ENCODE data around the gene NAB2. TPM values are rescaled to one million over a fixed set of nuclear protein-coding genes. Genes with fewer than 3 reads are reported as not detected.

The NAB2 gene
- total and polyA plus RNA-seq, 4 donors = 1.9 to 10.0 (median 6.2) TPM

DNA sequence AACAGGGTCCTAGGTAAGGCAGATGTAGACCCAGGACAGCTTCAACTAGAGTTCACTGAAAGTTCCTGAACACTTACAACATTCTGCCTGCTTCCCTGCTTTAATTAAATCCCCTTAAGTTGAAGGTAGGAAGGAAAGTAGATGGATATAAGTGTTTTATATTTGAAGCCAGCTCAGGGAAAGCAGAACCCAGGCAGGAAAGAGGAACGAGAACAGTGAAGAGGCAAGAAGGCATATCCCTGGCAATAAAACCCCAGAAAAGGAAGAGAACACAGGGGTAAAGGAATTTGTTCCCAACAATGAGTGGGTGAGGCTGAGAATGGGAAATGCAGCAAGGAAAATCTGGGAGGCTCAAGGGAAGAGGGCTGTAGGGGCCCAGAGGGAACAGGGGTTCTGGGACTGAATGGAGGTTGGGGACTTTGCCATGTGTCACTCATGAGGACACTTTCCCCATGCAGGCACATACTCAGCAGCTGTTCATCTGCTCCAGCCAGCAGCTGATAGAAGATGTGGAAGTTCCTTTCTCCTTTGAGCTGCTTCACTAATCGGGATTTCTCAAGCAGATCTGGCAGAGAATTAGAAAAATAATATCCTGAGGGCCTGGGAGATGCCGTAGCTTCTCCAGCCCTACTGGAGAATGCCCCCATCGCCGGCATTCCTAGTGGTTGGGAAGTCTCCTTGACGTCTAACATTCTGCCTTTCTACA, 42.7 kb upstream of the NAB2 start:
- Histone ChIP-seq H3K9me3 (ENCODE audit: control insufficient read depth in 4 of 4, low read length in 3 of 4) (no peaks in the 10 kb centered on the region), H3K4me1 (ENCODE audit: control insufficient read depth in 4 of 4, insufficient read depth in 4 of 4, low read length in 3 of 4) (no peaks in the 10 kb centered on the region), H3K9ac (ENCODE audit: low read depth in 1 of 2, low read length in 2 of 2) (no peak overlapping the region), H3K36me3 (ENCODE audit: control insufficient read depth in 4 of 4, insufficient read depth in 3 of 4, low read depth in 1 of 4, low read length in 3 of 4) (no peaks in the 10 kb centered on the region), H3K27me3 (ENCODE audit: control insufficient read depth in 4 of 4, insufficient read depth in 4 of 4, low read length in 3 of 4) (no peaks in the 10 kb centered on the region), H3K4me3 (ENCODE audit: low read depth in 1 of 3, low read length in 3 of 3) (no peak overlapping the region), H3K27ac (ENCODE audit: low read depth in 1 of 2, low read length in 2 of 2) (no peak overlapping the region)
- TF ChIP-seq GABPA (IDR thresholded peaks at IDR 0.05 in 1 of 2, conservative IDR thresholded peaks at IDR 0.05 in 1 of 2) (no peak), SP1 (IDR thresholded peaks at IDR 0.05) (no peak), NR2F2 (IDR thresholded peaks at IDR 0.05) (no peak), FOXA1 (IDR thresholded peaks at IDR 0.05) (no peak), RAD21 (IDR thresholded peaks at IDR 0.05) (no peak)
- no peak for DNase-seq (ENCODE audit: low spot score)
- WGBS = 71% methylated on average over 6 of the region's 6 CpGs

DNA sequence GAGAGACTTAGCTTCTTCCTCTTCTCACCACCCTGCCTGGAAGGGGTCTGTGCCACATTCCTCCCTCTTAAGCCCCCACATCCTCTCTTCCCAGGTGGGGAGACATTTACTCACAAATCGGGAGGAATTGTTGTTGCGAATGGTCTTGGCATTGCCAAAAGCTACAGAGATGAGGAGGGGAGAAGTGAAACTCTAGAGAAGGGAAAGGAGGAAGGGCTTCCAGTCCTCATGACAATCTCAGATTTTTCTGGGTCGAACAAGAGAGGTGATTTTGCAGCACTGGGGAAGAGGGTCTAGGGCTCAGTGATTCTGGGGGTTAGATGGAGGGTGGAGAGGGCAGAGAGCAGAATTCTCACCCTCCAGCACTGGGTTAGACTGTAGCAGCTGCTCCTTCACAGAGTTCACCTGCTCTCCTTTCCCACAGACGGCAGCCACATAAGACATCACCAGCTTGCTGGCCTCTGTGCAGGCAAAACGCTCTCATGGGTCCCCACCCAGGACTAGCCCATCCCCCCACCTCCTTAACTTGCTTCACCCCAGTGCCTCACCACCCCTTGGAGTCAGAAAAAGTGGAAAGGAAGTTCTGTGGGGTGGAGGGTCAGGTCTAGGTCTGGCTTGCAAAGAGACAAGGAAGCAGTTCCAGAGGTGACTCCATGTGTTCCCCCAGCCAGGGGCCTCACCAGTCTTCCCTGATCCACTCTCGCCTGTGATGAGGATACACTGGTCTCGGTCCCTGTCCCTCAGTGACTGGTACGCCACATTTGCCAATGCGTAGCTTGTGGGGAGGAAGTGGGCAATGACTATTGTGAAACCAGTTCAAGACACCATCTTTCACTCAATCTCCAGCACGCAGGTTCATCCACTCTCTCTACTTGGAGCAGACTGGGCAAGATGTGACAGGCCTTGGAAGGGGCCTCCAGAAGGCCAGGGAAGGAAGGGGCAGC, 41.7 kb upstream of the NAB2 start:
- Histone ChIP-seq H3K4me3 (ENCODE audit: low read depth in 1 of 3, low read length in 3 of 3) (no peak overlapping the region), H3K4me1 (ENCODE audit: control insufficient read depth in 4 of 4, insufficient read depth in 4 of 4, low read length in 3 of 4) (no peaks in the 10 kb centered on the region), H3K27ac (ENCODE audit: low read depth in 1 of 2, low read length in 2 of 2) (no peak overlapping the region), H3K9me3 (ENCODE audit: control insufficient read depth in 4 of 4, low read length in 3 of 4) (no peaks in the 10 kb centered on the region), H3K27me3 (ENCODE audit: control insufficient read depth in 4 of 4, insufficient read depth in 4 of 4, low read length in 3 of 4) (no peaks in the 10 kb centered on the region), H3K36me3 (ENCODE audit: control insufficient read depth in 4 of 4, insufficient read depth in 3 of 4, low read depth in 1 of 4, low read length in 3 of 4) (no peaks in the 10 kb centered on the region), H3K9ac (ENCODE audit: low read depth in 1 of 2, low read length in 2 of 2) (no peak overlapping the region)
- DNase-seq (ENCODE audit: low spot score) = no peak
- 80% methylated on average over 10 of the region's 10 CpGs for WGBS
- TF ChIP-seq YY1 (IDR thresholded peaks at IDR 0.05) (no peak), SP1 (IDR thresholded peaks at IDR 0.05) (no peak), HNF4A (conservative IDR thresholded peaks at IDR 0.05) (no peak)
- TF ChIP-seq, protein P1, sequence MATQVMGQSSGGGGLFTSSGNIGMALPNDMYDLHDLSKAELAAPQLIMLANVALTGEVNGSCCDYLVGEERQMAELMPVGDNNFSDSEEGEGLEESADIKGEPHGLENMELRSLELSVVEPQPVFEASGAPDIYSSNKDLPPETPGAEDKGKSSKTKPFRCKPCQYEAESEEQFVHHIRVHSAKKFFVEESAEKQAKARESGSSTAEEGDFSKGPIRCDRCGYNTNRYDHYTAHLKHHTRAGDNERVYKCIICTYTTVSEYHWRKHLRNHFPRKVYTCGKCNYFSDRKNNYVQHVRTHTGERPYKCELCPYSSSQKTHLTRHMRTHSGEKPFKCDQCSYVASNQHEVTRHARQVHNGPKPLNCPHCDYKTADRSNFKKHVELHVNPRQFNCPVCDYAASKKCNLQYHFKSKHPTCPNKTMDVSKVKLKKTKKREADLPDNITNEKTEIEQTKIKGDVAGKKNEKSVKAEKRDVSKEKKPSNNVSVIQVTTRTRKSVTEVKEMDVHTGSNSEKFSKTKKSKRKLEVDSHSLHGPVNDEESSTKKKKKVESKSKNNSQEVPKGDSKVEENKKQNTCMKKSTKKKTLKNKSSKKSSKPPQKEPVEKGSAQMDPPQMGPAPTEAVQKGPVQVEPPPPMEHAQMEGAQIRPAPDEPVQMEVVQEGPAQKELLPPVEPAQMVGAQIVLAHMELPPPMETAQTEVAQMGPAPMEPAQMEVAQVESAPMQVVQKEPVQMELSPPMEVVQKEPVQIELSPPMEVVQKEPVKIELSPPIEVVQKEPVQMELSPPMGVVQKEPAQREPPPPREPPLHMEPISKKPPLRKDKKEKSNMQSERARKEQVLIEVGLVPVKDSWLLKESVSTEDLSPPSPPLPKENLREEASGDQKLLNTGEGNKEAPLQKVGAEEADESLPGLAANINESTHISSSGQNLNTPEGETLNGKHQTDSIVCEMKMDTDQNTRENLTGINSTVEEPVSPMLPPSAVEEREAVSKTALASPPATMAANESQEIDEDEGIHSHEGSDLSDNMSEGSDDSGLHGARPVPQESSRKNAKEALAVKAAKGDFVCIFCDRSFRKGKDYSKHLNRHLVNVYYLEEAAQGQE (IDR thresholded peaks at IDR 0.05) = no peak

- no peak for DNase-seq (ENCODE audit: low spot score)
- H3K4me1 ChIP-seq (ENCODE audit: control insufficient read depth in 4 of 4, insufficient read depth in 4 of 4, low read length in 3 of 4) = no peaks in the 10 kb centered on the region
- H3K27ac ChIP-seq (ENCODE audit: low read depth in 1 of 2, low read length in 2 of 2) = no peak overlapping the region
- H3K9ac ChIP-seq (ENCODE audit: low read depth in 1 of 2, low read length in 2 of 2) = no peak overlapping the region
- no peaks in the 10 kb centered on the region for H3K36me3 ChIP-seq (ENCODE audit: control insufficient read depth in 4 of 4, insufficient read depth in 3 of 4, low read depth in 1 of 4, low read length in 3 of 4)
- H3K9me3 ChIP-seq (ENCODE audit: control insufficient read depth in 4 of 4, low read length in 3 of 4) = no peaks in the 10 kb centered on the region
- WGBS = 91% methylated on average over 1 of the region's 1 CpG
- no peaks in the 10 kb centered on the region for H3K27me3 ChIP-seq (ENCODE audit: control insufficient read depth in 4 of 4, insufficient read depth in 4 of 4, low read length in 3 of 4)
- no peak overlapping the region for H3K4me3 ChIP-seq (ENCODE audit: low read depth in 1 of 3, low read length in 3 of 3)
- TF ChIP-seq, protein P2, sequence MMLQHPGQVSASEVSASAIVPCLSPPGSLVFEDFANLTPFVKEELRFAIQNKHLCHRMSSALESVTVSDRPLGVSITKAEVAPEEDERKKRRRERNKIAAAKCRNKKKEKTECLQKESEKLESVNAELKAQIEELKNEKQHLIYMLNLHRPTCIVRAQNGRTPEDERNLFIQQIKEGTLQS (IDR thresholded peaks at IDR 0.05) = no peak
- TF ChIP-seq MAX (IDR thresholded peaks at IDR 0.05) (no peak), GABPA (IDR thresholded peaks at IDR 0.05 in 1 of 2, conservative IDR thresholded peaks at IDR 0.05 in 1 of 2) (no peak), SP1 (IDR thresholded peaks at IDR 0.05) (no peak), FOXA1 (IDR thresholded peaks at IDR 0.05) (no peak), NR2F2 (IDR thresholded peaks at IDR 0.05) (no peak), RAD21 (IDR thresholded peaks at IDR 0.05) (no peak), YY1 (IDR thresholded peaks at IDR 0.05) (no peak), EGR1 (IDR thresholded peaks at IDR 0.05; ENCODE audit: low read depth in 2 of 2) (no peak), ZBTB33 (IDR thresholded peaks at IDR 0.05) (no peak), CTCF (IDR thresholded peaks at IDR 0.05; ENCODE audit: low read depth, low read length, missing input control) (no peak), HNF4G (IDR thresholded peaks at IDR 0.05) (no peak)
Measured at GRCh38 chr12:57047981-57048380, 40.9 kb upstream of the NAB2 start.

Data from liver (tissue), 9 donors.